Calu3 (cell line): ENCODE data around the gene ATP11C. TPM values are rescaled to one million over a fixed set of nuclear protein-coding genes. Genes with fewer than 3 reads are reported as not detected.

ENCODE experiments used
- BruUV-seq: library from RNA; stranded (reverse); fragments of 400-500 nt; replicated peaks from 2 replicates; lab custom pipeline; 2021; lab: Mats Ljungman, UMichigan
- CTCF ChIA-PET: fragments of 300-600 bp; sonication (Branson Sonifier 250); formaldehyde crosslinking; loops from one replicate; lab custom pipeline; 2022; ENCODE audit warnings: antibody characterized with exemption; lab: Charles Lee
- DNase-seq: peaks from one replicate; pipeline ENCODE4 v3.0.0; 2022
- H3K27ac Mint-ChIP-seq: one replicate; pipeline ENCODE4 v1.8.0; 2022; ENCODE audit warnings: mixed read lengths; ENCODE audit not compliant: unreplicated experiment
- H3K27me3 Mint-ChIP-seq: one replicate; pipeline ENCODE4 v1.8.0; 2022; ENCODE audit warnings: mixed read lengths; ENCODE audit not compliant: unreplicated experiment
- H3K36me3 Mint-ChIP-seq: one replicate; pipeline ENCODE4 v1.8.0; 2022; ENCODE audit warnings: mild to moderate bottlenecking, moderate library complexity, mixed read lengths; ENCODE audit not compliant: insufficient read depth, unreplicated experiment
- H3K4me1 Mint-ChIP-seq: one replicate; pipeline ENCODE4 v1.8.0; 2022; ENCODE audit warnings: mild to moderate bottlenecking, low read depth, mixed read lengths; ENCODE audit not compliant: unreplicated experiment
- H3K4me3 Mint-ChIP-seq: one replicate; pipeline ENCODE4 v1.8.0; 2022; ENCODE audit warnings: mild to moderate bottlenecking, low read depth, moderate library complexity, mixed read lengths; ENCODE audit not compliant: unreplicated experiment
- H3K9me3 Mint-ChIP-seq: one replicate; pipeline ENCODE4 v1.8.0; 2022; ENCODE audit warnings: low read depth, mixed read lengths; ENCODE audit not compliant: unreplicated experiment
- intact Hi-C: fragments of 100-400 bp; cut with micrococcal nuclease; formaldehyde crosslinking; loops from one replicate; pipeline ENCODE4 v1.10.0; 2022; ENCODE audit not compliant: unreplicated experiment
- total RNA-seq: library from RNA; stranded (reverse); gene quantifications from 2 replicates; pipeline ENCODE4 v1.2.3, GENCODE V29; 2022
- TF ChIP-seq, protein P1 (sequence below): fragments of 200-600 bp; IDR thresholded peaks from one replicate; pipeline ENCODE4 v1.8.0; 2022; ENCODE audit warnings: antibody characterized with exemption; ENCODE audit not compliant: unreplicated experiment

ATP11C gene
- total RNA-seq, 1 experiment from 2014 or later, result 19.7 TPM

DNA sequence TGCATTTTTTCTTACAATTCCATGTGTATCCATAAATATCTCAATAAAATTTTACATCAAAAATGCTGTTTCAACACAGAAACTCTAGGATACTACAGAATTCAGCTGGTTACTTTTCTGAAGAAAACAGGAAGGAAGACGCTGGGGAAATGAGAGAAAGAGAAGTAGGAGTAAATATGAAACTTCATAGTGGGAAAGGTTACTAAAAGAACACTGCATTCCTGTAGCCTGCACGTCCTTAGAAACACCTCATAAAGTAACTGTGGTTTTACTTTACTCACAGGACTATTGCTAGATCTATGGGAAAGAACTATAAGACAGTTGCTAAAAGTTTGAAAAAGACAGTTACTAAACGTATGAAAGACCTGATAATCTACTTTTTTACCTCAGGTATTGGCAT is 23.1 kb downstream of the ATP11C start:
- intact Hi-C loops, result no loop called here
- Mint-ChIP-seq H3K4me1 (no peaks in the 10 kb centered on the region), H3K9me3 (no peaks in the 10 kb centered on the region), H3K4me3 (no peak overlapping the region), H3K27ac (no peak overlapping the region), H3K36me3 (no peaks in the 10 kb centered on the region), H3K27me3 (no peaks in the 10 kb centered on the region)
- no TSS peak for BruUV-seq
- CTCF ChIA-PET, result interaction anchor here (0.6 kb wide), 1 partner anchor 69 kb away, joined by 3 read pairs; no protein-coding TSS in a partner anchor
- DNase-seq, result no peak
- TF ChIP-seq, protein P1, sequence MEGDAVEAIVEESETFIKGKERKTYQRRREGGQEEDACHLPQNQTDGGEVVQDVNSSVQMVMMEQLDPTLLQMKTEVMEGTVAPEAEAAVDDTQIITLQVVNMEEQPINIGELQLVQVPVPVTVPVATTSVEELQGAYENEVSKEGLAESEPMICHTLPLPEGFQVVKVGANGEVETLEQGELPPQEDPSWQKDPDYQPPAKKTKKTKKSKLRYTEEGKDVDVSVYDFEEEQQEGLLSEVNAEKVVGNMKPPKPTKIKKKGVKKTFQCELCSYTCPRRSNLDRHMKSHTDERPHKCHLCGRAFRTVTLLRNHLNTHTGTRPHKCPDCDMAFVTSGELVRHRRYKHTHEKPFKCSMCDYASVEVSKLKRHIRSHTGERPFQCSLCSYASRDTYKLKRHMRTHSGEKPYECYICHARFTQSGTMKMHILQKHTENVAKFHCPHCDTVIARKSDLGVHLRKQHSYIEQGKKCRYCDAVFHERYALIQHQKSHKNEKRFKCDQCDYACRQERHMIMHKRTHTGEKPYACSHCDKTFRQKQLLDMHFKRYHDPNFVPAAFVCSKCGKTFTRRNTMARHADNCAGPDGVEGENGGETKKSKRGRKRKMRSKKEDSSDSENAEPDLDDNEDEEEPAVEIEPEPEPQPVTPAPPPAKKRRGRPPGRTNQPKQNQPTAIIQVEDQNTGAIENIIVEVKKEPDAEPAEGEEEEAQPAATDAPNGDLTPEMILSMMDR, result no peak

DNA sequence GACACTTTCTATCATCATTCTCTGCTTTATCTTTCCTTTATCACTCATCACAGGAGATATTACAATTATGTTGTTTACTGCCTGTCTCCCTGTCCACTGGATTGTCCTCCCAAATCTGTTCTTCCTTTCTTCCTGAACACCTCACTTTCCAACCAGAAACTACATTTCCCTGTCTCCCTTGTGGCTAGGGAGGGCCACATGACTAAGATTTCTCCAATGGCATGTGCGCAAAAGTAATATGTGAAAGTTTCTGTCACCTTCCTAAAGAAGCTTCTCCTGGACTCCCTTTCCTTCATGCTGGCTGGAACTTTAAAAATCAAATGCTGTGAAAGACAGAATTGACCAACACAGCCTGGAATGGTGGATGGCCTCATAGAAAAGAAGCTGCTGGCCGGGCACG is 25.8 kb downstream of the ATP11C start:
- CTCF ChIA-PET, result no interaction called here
- intact Hi-C loops, result no loop called here
- DNase-seq, result no peak
- BruUV-seq, result no TSS peak
- no peaks in the 10 kb centered on the region for H3K27me3 Mint-ChIP-seq
- no peaks in the 10 kb centered on the region for H3K36me3 Mint-ChIP-seq
- TF ChIP-seq, protein P1, result no peak
- H3K9me3 Mint-ChIP-seq, result no peaks in the 10 kb centered on the region
- no peak overlapping the region for H3K4me3 Mint-ChIP-seq
- H3K27ac Mint-ChIP-seq, result no peak overlapping the region
- H3K4me1 Mint-ChIP-seq, result no peaks in the 10 kb centered on the region

DNA sequence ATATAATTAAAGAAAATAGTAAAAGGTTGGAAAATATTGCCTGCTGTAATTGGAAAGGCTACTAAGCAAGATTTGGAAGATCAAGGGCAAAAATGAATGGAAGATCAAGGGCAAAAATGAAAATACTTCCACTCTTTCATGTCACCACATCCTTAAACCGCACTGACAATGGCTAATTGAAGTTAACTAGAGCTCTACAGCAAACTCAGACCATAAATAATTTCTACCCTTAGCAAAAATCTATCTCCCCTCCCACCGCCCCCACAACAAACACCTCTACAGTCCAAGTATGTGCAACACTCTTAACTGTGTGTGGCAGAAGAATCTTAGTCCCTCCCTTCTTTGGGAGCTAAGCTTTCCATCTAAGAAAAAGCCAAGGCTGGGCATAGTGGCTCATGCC is 27.1 kb downstream of the ATP11C start:
- CTCF ChIA-PET, result no interaction called here

DNA sequence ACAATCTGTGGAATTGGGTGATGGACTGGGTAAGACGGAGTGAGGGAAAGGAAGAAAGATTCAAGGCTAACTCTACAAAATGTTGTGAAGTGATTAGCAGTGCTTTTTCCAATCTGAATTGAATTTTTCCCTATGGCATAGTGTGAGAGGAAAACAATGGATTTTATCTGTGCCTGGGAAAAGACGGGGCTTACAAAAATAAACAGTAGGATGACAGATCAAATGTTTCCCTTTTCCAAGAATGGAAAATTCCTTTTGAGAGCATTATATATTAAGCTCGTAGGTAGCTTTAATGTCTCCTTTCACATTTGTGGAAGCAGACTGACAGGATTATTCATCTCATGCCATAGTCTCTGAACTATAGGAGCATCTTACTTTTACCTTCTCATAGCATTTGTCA is 27.8 kb downstream of the ATP11C start:
- TF ChIP-seq, protein P1, result no peak
- no peaks in the 10 kb centered on the region for H3K27me3 Mint-ChIP-seq
- H3K9me3 Mint-ChIP-seq, result no peaks in the 10 kb centered on the region
- H3K4me1 Mint-ChIP-seq, result no peaks in the 10 kb centered on the region
- no peak overlapping the region for H3K4me3 Mint-ChIP-seq
- no peaks in the 10 kb centered on the region for H3K36me3 Mint-ChIP-seq
- BruUV-seq, result no TSS peak
- intact Hi-C loops, result no loop called here
- no peak overlapping the region for H3K27ac Mint-ChIP-seq
- CTCF ChIA-PET, result no interaction called here
- no peak for DNase-seq

More for the DNA sequence above, 27.1 kb downstream of the ATP11C start:
- no peaks in the 10 kb centered on the region for H3K27me3 Mint-ChIP-seq
- no peaks in the 10 kb centered on the region for H3K4me1 Mint-ChIP-seq
- TF ChIP-seq, protein P1, result no peak
- no peaks in the 10 kb centered on the region for H3K36me3 Mint-ChIP-seq
- intact Hi-C loops, result no loop called here
- no peak overlapping the region for H3K27ac Mint-ChIP-seq
- no peaks in the 10 kb centered on the region for H3K9me3 Mint-ChIP-seq
- H3K4me3 Mint-ChIP-seq, result no peak overlapping the region
- no peak for DNase-seq
- no TSS peak for BruUV-seq
